Activated naive CD8-positive, alpha-beta T cell treated with anti-CD3 and anti-CD28 coated beads, Interleukin-2, amount 10 ng/mL, durations not matched to agents 7 days and 5 days (primary cell): ENCODE results near the gene MYL5. TPM values are rescaled to one million over a fixed set of nuclear protein-coding genes. Genes with fewer than 3 reads are reported as not detected.
"Not testable (repeated sequence)": the region's sequence is repeated elsewhere in the genome, so short reads cannot be mapped to it uniquely, and the experiment has no call there.

Source experiments
- ATAC-seq: fragments of 150-1000 bp; cut with Tn5 transposase; one replicate; pipeline ENCODE4 v1.10.0; 2021; ENCODE audit warnings: low read depth, moderate library complexity
- POLR2A ChIA-PET: fragments of 350-600 bp; sonication (Branson Sonifier 250); formaldehyde crosslinking; loops from one replicate; lab custom pipeline; 2021; ENCODE audit warnings: antibody characterized with exemption; lab: Charles Lee
- DNase-seq: peaks from one replicate; pipeline ENCODE4 v3.0.0; 2021
- H3K27ac Mint-ChIP-seq: one replicate; pipeline ENCODE4 v1.8.0; 2022; ENCODE audit warnings: mild to moderate bottlenecking, mixed read lengths
- H3K27me3 Mint-ChIP-seq: one replicate; pipeline ENCODE4 v1.8.0; 2022; ENCODE audit warnings: mild to moderate bottlenecking, moderate library complexity, mixed read lengths
- H3K36me3 Mint-ChIP-seq: one replicate; pipeline ENCODE4 v1.8.0; 2021; ENCODE audit warnings: mild to moderate bottlenecking, mixed read lengths
- H3K4me1 Mint-ChIP-seq: one replicate; pipeline ENCODE4 v1.8.0; 2021; ENCODE audit warnings: mixed read lengths
- H3K4me3 Mint-ChIP-seq: one replicate; pipeline ENCODE4 v1.8.0; 2022; ENCODE audit warnings: mild to moderate bottlenecking, moderate library complexity, mixed read lengths
- H3K9me3 Mint-ChIP-seq: one replicate; pipeline ENCODE4 v1.8.0; 2021; ENCODE audit warnings: mixed read lengths
- total RNA-seq, 2 experiments: library from RNA; stranded (reverse); gene quantifications; one replicate each; pipeline ENCODE4 v1.2.3, GENCODE V29; 2021

Gene MYL5
- total RNA-seq, 2 experiments from 2014 or later, result 20.0 to 21.5 TPM

DNA sequence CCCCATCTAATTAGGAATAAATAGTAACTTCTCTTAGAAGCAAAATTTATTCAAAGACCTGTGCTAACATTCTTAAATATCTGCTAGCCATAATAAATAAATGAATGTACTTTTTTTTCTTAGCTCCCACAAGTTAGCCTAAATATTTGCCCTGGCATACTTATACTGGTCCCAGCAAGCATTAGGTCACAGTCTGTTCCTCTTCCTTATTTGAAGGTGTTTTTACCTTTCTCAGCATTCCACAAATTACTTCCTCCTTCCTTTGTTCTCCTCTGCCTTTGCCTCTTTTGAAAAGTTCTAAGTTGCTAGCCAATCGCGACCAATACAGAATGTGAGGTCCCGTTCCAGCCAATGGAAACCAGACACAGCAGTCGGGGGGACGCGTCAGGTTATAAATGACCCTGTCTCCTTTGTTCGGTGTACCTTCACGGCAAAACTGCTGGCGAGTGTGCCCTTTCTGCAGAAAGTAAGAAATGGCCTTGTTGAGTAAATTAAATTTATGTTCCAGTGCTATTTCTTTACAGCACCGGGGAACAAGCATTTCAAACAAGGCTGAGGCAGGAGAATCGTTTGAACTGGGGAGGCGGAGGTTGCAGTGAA lies 20.1 kb downstream of the MYL5 start:
- POLR2A ChIA-PET, H3K27me3 Mint-ChIP-seq, ATAC-seq, H3K36me3 Mint-ChIP-seq, H3K4me1 Mint-ChIP-seq, H3K27ac Mint-ChIP-seq, DNase-seq, H3K9me3 Mint-ChIP-seq, H3K4me3 Mint-ChIP-seq: not testable (repeated sequence)

DNA sequence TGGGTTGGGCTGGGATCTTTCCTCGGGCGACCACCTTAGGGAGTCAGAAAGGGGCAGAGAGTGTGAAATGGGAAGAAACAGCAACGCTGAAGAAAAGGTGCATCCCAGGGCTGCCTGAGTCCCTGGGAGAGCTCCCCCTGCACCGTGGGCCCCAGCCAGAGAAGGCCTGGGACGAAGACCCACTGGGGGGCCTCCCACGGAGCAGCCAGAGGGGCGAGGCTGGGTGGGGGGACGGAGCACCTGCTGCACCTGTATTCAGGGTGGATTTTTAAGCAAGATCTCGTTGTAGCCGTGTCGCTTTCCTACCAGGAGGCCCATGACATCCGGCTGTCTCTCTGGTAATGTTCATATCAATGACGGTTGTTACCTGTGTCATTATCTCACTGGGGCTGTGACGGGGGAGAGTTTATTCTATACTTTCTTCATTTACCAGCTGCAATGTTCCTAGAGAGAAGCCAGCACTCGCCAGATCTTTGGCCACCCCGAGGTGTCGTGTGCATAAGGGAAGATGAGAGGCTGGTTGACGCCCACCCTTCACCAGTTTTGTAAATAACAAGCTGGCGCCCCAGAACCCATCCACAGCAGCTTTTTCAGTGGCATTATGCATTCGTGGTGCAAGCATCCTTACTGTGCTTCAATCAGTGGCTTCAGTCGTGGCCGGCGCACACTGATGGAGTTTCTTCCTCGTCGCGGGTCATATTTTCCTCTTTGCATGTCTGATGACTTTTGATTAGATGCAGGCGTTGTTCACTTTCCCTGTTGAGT lies 25.7 kb downstream of the MYL5 start:
- H3K9me3 Mint-ChIP-seq, result no peaks in the 10 kb centered on the region
- no peak for ATAC-seq
- POLR2A ChIA-PET, result interaction anchor here (0.9 to 2.0 kb wide), 4 partner anchors 19 to 82 kb away, joined by 4 to 9 read pairs (median 6); partner anchors contain the start of genes ATP5ME and MYL5
- H3K4me3 Mint-ChIP-seq, result no peak overlapping the region
- peaks cover 7% of the 10 kb centered on the region for H3K4me1 Mint-ChIP-seq
- peak overlapping the region; percentile 97 for H3K27ac Mint-ChIP-seq
- no peak for DNase-seq
- H3K27me3 Mint-ChIP-seq, result peaks cover 4% of the 10 kb centered on the region
- H3K36me3 Mint-ChIP-seq, result no peaks in the 10 kb centered on the region

DNA sequence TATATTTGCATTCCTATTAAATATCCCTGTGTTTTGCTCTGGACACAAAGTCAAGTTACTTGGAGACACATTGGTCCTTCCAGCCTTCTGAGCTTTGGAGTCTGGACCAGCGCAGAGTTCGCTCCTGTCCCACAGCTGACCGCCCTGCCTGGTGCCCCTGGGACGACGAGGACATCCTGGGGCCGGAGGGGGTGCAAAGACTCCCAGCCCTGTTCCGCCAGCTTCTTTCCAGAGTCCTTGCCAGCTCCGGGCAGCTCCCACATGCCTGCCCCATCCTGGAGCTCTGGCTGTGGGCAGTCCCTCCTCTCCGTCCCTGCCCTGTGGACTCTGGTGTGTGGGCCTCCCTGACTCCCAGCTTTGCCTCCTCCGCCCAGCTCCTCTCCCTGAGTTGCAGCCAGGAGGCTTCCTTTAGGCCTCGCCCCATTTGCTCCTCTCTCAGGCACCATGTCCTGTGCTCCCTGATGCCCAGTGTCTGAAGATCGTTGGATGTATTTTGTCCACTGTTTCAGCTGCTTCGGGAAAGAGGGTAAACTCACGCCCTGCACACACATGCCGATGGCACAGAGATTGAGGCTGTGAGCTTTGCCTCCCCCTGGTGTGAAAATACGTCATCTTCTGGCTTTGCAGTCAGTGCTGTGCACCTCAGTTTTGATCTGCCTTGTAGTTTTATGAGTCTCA lies 26.4 kb downstream of the MYL5 start:
- H3K4me1 Mint-ChIP-seq, result peaks cover 10% of the 10 kb centered on the region
- no peak for DNase-seq
- POLR2A ChIA-PET, result interaction anchor here (2.0 kb wide), 1 partner anchor 26 kb away, joined by 9 read pairs; the partner anchor contains the start of genes ATP5ME and MYL5
- no peaks in the 10 kb centered on the region for H3K9me3 Mint-ChIP-seq
- peak overlapping the region; percentile 97 for H3K27ac Mint-ChIP-seq
- no peaks in the 10 kb centered on the region for H3K36me3 Mint-ChIP-seq
- peaks cover under 1% of the 10 kb centered on the region for H3K27me3 Mint-ChIP-seq
- no peak overlapping the region for H3K4me3 Mint-ChIP-seq
- no peak for ATAC-seq

DNA sequence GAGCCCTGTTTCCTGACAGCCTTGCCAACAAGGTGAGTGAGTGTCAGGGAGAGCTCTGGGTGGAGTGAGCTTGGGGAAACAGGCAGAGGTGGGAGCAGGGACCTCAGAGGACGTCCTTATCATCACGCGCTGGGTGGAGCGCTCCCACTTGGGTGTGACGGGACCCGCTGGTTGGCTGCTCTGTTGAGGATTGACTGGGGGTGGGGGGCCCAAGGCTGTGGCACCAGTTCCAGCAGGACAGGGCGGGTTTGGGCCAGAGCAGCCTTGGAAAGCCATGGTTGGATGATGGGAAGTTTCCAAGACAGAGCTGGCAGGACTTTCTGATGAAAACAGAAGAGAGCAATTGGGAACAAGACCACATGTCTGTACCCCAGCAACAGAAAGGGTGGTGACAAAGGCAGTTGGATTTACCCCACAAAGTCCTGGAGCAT lies 28.3 kb downstream of the MYL5 start:
- ATAC-seq (no peak), DNase-seq (no peak)
- H3K27ac Mint-ChIP-seq, result no peak overlapping the region
- POLR2A ChIA-PET, result no interaction called here
- peaks cover 10% of the 10 kb centered on the region for H3K4me1 Mint-ChIP-seq
- H3K36me3 Mint-ChIP-seq, result no peaks in the 10 kb centered on the region
- H3K27me3 Mint-ChIP-seq, result no peaks in the 10 kb centered on the region
- H3K9me3 Mint-ChIP-seq, result no peaks in the 10 kb centered on the region
- H3K4me3 Mint-ChIP-seq, result no peak overlapping the region

DNA sequence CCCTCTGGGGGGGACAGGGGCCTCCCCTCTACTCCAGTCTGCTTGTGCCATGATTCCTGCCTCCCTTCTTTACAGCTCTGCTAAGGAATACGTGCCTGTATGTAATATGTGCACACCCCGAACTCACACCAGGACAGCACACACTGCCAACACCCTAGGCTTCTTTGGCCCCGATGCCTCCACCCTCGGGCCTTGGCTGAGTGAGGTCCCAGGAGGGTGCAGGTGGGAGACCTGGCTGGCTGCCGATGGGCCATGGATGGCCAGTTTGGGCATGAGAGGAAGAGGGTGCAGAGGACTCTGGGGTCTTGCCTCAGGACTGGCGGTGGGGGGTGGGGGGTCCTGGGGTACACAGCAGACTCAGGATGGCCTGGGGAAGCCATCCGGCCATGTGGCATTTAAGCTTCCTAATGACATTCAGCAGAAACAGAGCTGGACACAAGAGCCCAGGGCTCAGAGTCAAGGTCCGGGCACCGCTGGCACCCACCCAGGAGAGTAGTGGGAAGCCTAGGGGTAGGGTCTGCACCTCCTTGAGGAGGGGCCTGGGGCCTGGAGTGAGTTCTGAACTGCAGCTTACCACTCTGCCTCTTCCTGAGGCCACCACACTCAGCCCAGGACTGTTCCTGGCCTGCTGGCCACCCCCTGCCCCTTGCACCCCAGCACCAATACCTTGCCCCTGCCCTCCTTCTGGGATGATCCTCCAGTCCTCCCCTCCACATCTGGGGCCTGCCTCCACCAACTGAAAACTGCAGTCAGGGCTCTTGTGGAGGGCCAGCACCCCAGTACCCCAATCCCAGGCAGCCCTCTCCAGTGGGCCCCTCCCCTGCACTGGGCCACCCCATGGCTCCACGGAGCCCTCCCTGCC lies 29.2 kb downstream of the MYL5 start:
- no peak for ATAC-seq
- no peak for DNase-seq
- Mint-ChIP-seq H3K9me3 (no peaks in the 10 kb centered on the region), H3K36me3 (peaks cover under 1% of the 10 kb centered on the region), H3K4me3 (no peak overlapping the region), H3K4me1 (peaks cover 11% of the 10 kb centered on the region), H3K27ac (no peak overlapping the region), H3K27me3 (no peaks in the 10 kb centered on the region)
- POLR2A ChIA-PET, result no interaction called here

DNA sequence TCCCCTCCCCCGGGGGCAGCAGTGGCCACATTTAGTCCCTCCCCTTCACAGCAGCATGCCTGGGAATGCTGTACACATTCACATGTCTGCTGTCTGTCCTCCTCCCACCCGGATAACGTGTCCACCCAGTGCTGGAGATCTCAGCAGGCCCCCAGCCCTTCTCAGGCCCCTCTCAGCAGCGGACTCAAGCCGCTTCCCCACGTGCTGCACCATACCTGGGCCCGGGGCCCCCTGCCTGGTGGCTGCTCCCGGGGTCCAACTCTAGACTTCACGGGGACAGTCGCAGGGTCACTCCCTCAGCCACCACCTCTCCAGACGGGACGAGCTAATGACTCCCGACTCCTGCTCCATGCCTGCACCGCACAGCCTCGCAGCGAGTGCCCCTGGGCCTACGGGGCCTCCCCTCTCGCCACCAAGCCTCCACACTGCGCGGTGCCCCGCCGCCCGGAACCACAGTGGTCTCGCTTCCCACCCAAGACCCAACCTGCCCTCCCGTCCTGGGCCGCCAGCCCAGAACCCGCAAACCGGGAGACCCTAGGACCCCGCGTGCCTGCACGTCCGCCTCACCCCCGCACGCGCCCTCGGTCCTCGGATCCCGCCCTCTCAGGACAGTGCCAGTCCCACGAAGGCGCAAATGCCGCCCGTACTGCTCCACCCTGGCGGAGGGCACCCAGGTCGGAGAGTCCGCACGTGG lies 30.0 kb downstream of the MYL5 start:
- Mint-ChIP-seq H3K4me1 (peaks cover 15% of the 10 kb centered on the region), H3K4me3 (no peak overlapping the region), H3K27ac (no peak overlapping the region), H3K36me3 (peaks cover 6% of the 10 kb centered on the region), H3K27me3 (no peaks in the 10 kb centered on the region), H3K9me3 (no peaks in the 10 kb centered on the region)
- POLR2A ChIA-PET, result no interaction called here
- no peak for DNase-seq
- no peak for ATAC-seq

DNA sequence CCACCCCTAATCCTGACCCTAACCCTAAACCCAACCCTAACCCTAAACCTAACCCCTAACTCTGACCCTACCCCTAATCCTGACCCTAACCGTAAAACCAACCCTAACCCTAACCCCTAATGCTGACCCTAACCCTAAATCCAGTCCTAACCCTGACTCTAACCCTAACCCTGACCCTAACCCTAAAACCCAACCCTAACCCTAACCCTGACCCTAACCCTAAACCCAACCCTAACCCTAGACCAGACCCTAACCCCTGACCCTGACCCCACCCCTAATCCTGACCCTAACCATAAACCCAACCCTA lies 30.6 kb downstream of the MYL5 start:
- peaks cover 10% of the 10 kb centered on the region for H3K36me3 Mint-ChIP-seq
- peak overlapping the region; percentile 84 for H3K27ac Mint-ChIP-seq
- H3K4me3 Mint-ChIP-seq, result peak overlapping the region; percentile 84
- ATAC-seq (no peak), DNase-seq (no peak)
- no peaks in the 10 kb centered on the region for H3K27me3 Mint-ChIP-seq
- POLR2A ChIA-PET, result no interaction called here
- H3K9me3 Mint-ChIP-seq, result no peaks in the 10 kb centered on the region
- peaks cover 18% of the 10 kb centered on the region for H3K4me1 Mint-ChIP-seq

DNA sequence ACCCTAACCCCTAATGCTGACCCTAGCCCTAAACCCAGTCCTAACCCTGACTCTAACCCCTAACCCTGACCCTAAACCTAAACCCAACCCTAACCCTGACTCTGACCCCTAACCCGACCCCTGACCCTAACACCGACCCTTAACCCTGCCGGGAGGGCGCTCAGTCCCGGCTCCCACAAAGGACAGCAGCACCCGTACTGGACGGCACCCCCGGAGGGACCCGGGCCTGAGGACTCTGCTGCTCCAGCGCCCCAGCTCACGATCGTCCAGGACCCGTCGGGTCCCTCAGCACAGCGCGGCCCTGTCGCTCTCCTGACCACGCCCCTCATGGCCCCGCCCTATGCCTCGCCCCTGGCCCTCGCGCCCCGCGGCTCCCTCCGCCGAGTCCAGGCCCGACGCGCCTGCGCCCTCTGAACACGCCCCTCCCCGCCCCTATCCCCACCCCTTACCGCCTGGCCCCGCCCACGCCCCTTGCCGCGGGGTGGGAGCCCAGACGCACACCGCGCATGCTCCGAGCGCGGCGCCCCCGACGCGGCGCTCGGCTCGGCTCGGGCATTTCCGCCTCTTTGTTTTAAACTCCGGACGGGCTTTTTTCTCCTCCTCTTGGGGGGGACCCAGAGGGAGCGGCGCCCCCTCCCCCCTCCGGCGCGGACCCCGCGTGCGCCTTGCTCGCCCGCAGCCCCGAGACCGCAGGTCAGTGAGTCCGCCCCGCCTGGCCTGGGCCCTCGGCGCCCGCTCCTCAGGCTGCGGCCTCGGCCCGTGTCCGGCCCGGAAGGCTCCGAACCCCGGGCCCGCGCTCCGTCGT lies 31.1 kb downstream of the MYL5 start, which contains the start of gene PCGF3:
PCGF3 (plus strand) TSS at position 555 of the 805 bp plus-strand sequence. CDS start 27,849 bp downstream, outside the sequence.
- Mint-ChIP-seq H3K4me3 (peak within 1 kb of the TSS; percentile 84), H3K4me1 (peaks cover 15% of the 10 kb centered on the region), H3K27me3 (no peaks in the 10 kb centered on the region), H3K9me3 (no peaks in the 10 kb centered on the region), H3K36me3 (peaks cover 16% of the 10 kb centered on the region), H3K27ac (peak within 1 kb of the TSS; percentile 84)
- POLR2A ChIA-PET, result no interaction called here
- peak; percentile 98 for DNase-seq
- peak; percentile 96 for ATAC-seq

DNA sequence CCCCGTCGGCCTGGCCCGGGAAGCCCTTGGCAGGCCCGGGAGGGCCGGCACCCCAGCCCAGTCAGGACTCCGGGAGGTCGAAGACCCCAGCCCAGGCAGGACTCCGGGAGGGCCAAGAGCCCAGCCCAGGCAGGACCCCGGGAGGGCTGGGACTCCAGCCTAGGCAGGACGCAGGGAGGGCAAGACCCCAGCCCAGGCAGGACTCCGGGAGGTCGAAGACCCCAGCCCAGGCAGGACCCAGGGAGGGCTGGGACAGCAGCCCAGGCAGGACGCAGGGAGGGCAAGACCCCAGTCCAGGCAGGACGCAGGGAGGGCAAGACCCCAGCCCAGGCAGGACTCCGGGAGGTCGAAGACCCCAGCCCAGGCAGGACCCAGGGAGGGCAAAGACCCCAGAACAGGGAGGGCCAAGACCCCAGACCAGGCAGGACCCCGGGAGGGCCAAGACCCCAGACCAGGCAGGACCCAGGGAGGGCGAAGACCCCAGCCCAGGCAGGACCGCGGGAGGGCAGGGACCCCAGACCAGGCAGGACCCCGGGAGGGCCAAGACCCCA lies 31.8 kb downstream of the MYL5 start:
- H3K27me3 Mint-ChIP-seq, H3K9me3 Mint-ChIP-seq, ATAC-seq, DNase-seq, H3K27ac Mint-ChIP-seq, POLR2A ChIA-PET: not testable (repeated sequence)
- H3K36me3 Mint-ChIP-seq, result peaks cover 16% of the 10 kb centered on the region
- H3K4me3 Mint-ChIP-seq, result peak overlapping the region; percentile 84
- peaks cover 15% of the 10 kb centered on the region for H3K4me1 Mint-ChIP-seq

DNA sequence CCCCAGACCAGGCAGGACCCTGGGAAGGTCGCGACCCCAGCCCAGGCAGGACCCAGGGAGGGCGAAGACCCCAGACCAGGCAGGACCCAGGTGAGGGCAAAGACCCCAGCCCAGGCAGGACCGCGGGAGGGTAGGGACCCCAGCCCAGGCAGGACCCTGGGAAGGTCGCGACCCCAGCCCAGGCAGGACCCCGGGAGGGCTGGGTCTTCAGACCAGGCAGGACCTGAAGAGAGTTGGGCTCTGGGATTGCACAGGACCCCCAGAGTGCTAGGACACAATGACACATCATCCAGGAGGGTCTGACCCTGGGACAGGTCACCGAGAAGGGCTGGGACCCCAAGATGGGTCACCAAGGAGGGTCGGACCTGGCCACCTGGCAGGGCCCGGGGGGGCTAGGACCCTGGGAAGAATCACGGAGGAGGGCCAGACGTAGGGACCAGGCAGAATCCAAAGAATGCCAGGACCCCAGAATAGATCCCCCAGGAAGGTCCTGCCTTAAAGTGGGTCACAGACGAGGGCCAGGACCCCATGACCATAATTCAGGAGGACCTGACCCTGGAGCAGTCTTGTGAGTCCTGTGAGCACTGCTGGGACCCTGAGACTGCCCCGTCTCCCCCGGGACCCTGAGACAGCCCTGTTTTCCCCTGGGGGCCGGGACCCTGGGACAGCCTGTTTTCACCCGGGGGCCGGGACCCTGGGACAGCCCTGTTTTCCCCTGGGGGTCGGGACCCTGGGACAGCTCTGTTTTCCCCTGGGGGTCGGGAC lies 32.7 kb downstream of the MYL5 start:
- Mint-ChIP-seq H3K4me3 (no peak overlapping the region), H3K9me3 (no peaks in the 10 kb centered on the region), H3K27me3 (no peaks in the 10 kb centered on the region)

DNA sequence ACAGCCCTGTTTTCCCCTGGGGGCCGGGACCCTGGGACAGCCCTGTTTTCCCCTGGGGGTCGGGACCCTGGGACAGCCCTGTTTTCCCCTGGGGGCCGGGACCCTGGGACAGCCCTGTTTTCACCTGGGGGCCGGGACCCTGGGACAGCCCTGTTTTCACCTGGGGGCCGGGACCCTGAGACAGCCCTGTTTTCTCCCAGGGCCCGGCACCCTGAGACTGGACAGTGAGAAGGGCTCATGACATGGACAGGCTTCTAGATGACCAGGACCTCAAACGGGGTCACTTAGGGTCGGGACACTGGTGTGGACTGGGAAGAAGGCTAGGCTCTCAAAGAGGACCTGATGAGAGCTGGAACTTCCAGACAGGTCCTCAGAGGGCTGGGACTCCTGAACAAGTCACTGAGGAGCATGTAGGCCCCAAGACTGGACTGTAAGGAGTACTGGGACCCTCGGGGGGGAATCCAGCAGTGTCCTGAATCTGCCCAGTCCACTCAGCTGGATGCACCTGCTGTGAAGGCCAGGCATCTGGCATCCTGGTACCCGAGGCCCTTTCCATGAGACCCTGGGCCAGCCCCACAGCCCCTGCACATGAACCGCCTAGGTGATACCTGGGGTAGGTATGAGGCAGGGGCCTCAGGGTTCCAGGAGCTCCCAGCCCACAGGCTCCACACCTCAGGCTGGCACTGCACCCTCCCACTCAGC lies 33.7 kb downstream of the MYL5 start:
- Mint-ChIP-seq H3K27me3 (no peaks in the 10 kb centered on the region), H3K4me3 (no peak overlapping the region), H3K36me3 (peaks cover 18% of the 10 kb centered on the region), H3K4me1 (peaks cover 17% of the 10 kb centered on the region), H3K27ac (no peak overlapping the region), H3K9me3 (no peaks in the 10 kb centered on the region)
- POLR2A ChIA-PET, result interaction anchor here (2.0 kb wide), 1 partner anchor 45 kb away, joined by 5 read pairs; no protein-coding TSS in a partner anchor
- no peak for DNase-seq
- no peak for ATAC-seq

More for the DNA sequence above, 32.7 kb downstream of the MYL5 start:
- POLR2A ChIA-PET, result no interaction called here
- H3K27ac Mint-ChIP-seq, result no peak overlapping the region
- peaks cover 16% of the 10 kb centered on the region for H3K36me3 Mint-ChIP-seq
- DNase-seq (no peak), ATAC-seq (no peak)
- H3K4me1 Mint-ChIP-seq, result peaks cover 15% of the 10 kb centered on the region
